ENCODE results near the gene PDIA5.

DNA sequence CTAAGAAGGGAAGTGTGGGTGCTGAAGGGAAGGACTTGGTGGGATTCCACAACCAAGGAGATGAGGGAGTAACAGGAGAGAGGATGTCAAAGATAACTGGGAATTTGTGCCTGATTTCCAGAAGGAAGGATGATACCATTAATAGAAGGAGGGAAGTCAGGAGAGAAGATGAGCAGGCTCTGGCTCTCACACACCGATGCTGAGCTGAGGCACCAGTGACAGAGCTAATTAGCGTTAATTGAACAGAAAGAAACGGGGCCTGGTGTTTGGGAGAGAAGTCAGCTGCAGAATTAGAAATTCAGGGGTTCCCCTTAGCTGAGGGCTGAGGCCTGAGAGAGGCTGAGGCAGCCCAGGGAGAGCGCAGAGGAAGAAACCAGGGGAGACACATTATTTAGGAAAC lies 11.9 kb upstream of the PDIA5 start:
- no peak for TF ChIP-seq POLR2A (IDR thresholded peaks at IDR 0.05)
- TF ChIP-seq, protein P1, sequence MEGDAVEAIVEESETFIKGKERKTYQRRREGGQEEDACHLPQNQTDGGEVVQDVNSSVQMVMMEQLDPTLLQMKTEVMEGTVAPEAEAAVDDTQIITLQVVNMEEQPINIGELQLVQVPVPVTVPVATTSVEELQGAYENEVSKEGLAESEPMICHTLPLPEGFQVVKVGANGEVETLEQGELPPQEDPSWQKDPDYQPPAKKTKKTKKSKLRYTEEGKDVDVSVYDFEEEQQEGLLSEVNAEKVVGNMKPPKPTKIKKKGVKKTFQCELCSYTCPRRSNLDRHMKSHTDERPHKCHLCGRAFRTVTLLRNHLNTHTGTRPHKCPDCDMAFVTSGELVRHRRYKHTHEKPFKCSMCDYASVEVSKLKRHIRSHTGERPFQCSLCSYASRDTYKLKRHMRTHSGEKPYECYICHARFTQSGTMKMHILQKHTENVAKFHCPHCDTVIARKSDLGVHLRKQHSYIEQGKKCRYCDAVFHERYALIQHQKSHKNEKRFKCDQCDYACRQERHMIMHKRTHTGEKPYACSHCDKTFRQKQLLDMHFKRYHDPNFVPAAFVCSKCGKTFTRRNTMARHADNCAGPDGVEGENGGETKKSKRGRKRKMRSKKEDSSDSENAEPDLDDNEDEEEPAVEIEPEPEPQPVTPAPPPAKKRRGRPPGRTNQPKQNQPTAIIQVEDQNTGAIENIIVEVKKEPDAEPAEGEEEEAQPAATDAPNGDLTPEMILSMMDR (IDR thresholded peaks at IDR 0.05): no peak

Data from heart left ventricle (tissue), 13 donors.